HT1080 (cell line): ENCODE measurements around the gene KLHL29. TPM values are rescaled to one million over a fixed set of nuclear protein-coding genes. Genes with fewer than 3 reads are reported as not detected.
A peak's percentile ranks its signal among the peaks of the same experiment; 100 is the strongest.

Experiments
- DNase-seq: peaks from one replicate; pipeline ENCODE4 v3.0.0-alpha.2; 2015; ENCODE audit warnings: low read depth
- total RNA-seq: library from RNA; depleted of rRNA; stranded (reverse); fragments of >200 nt; shearing (Covaris generic); gene quantifications from 2 replicates; pipeline ENCODE4 v1.2.3, GENCODE V29; 2014

Gene KLHL29
- total RNA-seq, 1 experiment from 2014 or later: 6.8 TPM

DNA sequence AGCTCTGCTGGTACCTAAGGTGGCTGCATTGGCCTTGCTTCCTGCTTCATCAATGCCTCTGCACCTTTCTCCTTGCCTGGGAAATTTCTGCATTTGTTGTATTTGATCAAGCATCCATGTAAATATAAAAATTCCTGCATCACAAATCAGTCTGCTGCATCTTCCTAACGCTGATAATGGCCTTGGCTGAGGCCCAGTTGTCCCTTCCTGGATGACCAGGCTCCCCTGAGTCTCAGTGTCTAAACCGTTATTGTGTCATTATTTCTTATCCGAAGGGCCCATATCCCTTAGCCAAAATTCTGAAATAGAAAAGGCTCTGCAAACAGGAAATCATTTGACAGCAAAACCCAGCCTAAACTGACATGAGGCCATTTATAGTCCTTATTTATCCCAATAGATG lies 62.4 kb downstream of the KLHL29 start:
- no peak for DNase-seq

DNA sequence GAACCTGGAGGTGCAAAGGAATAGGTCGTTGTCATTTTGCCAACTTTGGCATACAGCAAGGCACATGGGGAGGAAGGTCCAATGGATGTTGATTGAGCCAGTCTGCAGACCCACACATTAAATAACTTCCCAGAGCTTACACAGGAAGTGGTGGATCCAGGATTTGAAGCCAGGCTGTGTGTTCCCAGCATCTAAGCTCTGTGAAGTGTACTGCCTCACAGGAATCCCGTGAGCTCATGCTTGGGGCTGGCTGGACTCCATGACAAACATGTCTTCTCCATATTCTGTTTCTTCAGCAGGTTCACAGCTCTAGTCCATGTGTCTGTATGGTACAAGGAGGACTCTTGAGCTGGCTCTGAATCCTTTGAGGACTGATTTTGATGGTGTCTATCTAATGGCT lies 63.9 kb downstream of the KLHL29 start:
- peak; percentile 35 for DNase-seq

DNA sequence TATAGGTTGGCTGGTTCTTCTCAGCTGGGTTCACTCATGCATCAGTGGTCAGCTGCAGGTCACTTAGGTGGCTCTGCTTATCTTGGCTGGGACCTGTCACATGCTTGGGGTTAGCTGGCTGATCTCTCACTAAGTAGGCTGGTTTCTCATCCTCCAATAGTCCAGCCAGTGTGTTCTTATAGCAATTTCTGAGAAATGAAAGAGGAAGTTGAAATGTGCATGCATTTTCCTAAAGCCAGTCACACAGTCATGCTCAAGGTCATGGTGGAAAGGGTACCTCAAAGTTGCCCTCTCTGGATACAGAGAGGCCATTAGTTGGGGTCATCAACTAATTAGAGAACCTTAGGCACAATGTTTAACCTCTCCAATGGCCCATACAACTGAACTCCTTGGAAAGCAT lies 64.4 kb downstream of the KLHL29 start:
- DNase-seq: no peak

DNA sequence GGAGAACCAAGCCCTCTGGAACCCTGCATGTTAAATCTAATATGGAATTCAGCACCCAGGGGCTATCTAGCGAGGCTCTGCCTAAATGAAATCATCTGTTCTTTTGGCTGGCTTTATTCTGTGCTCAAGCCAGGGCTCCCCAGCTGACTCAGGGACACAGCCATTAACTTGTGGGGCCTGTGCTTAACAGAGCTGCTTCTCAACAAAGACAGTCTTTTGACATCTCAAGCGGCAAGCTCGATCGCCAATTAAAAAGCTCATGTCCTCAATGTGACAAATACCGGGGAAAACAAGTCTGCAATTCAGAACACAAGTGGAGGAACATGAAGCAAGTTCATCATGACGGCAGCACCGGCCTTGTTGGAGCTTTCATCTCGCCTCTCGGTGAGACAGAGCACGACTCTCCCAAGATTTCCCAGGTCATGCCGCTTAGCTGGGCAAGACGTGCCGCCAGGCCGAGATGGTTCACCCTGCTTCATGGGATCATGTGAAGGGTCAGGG lies 64.9 kb downstream of the KLHL29 start:
- DNase-seq: no peak

DNA sequence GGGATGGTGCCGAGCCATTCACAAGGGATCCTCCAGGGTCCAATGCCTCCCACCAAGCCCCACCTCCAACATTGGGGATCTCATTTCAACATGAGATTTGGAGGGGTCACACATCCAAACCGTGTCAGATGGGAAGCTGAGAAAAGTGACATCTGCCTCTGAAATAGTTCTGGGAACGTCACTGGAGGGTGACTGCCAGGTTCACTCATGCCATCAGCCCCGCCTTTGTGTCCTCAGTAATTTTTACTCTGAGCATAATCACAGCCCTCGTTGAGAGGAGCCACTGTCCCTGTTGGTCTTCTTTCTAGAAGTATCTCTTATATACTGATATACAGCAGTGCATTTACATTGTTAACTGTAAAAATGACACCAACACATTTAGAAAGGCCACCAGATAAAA lies 67.4 kb downstream of the KLHL29 start:
- DNase-seq: peak; percentile 10

DNA sequence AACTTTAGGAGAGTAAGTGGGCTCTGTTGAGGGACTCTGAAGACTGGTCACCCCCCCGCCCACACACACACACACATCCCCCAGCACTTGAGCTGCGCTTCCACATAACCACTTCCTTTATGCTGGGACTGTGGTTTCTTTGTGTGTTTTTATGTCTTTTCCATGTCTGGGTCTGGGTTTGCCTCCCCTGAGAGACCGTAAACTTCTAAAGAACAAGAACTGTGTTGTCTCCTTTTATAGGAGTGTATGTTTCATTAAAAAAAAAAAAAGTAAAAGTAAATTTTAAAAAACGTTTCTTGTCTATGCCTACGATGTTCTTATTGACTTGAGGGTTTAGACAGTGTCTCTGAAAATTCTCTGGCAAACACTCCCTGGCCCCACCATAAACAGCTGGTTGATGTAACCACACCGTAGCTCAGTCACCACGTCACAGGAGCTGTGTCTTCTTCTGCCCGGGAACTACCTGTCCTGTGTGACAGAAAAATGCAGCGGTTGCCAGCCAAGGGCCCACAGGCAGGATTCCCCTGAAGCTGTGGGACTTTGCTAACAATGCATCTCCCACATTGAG lies 68.0 kb downstream of the KLHL29 start:
- DNase-seq: peak; percentile 83

DNA sequence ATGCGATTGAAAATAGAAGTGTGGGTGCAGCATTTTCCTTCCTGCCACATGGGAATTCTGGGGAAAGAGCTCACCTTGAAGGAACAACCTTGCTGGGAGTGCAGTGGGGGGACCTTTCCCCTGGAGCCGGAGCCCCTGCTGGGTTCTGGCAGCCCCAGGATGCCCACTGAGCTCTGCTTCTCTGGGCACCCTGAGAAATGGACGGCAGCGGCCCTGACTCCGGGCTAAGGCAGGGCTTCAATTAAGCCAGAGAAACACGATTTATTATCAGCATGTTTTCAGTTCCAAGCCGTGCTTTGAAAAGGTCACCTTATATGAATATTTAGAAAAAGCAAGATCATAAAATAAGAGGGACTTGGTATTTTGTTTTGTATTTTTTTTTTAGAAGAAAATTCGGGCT lies 68.5 kb downstream of the KLHL29 start:
- DNase-seq: no peak

DNA sequence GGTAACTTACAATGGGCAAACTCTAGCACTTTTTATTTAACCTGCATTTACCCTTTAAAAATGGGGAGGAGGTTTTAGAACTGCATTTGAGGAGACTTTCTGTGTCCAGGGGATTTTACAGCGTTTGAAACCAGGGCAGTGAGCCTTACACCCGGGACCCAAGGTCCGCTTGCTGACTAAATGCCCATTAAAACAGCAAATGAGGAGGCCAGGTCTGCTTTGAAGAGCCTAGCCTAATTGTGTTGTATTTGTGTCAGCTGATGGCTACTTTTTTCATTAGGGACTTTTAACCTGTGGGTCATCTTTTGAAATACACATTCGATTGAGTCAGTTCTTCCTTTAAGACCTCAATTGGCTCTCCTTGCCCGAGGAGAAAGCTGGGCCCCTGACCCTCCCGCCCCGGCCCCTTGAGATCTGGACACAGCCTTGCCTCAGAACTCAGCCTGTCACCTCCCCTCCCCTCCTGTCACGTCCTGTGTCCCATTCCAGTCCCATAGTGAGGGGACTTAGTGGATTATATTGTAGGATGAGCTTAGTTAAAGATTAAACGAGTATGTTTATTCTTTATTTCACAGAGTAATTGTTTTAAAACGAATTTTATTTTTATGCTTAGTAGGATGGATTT lies 69.0 kb downstream of the KLHL29 start:
- DNase-seq: no peak

DNA sequence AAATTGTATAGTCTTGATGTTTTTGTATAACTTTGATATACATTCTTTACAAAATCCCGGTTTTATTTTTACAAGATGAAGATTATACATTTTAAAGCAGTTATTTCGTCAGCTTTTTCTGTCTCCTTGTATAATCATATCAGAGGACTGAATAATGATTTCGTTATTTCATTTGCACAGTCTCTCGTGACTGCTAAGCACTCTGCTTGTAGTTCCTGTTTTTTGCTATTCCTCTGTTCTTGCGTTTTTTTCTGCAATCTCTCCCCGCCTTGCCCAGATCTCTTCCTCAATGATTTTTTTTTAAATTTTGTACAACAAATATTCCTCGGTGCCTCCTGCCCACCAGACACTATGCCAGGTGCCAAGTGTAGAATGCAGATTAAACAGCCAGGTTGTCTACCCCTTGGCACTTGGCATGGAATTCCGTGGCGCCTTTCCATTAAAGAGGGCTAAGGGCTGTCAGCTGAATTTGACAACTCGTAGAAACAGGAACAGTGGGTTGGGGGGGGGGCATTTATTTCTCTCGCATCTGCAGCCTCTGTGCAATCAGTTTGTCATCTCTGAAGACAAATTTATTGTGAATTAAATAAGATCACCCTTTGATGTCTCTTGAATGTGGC lies 69.6 kb downstream of the KLHL29 start:
- DNase-seq: no peak

DNA sequence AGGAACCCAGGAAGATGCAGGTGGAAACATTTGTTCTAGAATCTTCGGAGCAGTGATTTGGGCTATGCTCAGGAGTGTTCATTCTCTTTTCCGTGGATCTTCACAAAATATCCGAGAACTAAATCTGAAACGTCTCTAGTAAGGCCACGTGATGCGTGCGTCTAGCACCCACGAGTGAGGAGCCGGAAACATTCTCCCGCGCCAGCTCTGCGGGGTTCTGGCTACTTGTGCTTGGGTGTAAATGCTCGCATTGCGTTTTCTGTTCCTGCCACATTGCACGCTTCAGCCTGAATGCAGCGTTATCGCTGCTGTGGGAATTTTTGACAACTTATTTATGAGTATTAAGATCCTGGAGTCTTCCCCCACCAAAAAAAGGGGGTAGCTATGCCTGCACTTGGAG lies 71.4 kb downstream of the KLHL29 start:
- DNase-seq: no peak

DNA sequence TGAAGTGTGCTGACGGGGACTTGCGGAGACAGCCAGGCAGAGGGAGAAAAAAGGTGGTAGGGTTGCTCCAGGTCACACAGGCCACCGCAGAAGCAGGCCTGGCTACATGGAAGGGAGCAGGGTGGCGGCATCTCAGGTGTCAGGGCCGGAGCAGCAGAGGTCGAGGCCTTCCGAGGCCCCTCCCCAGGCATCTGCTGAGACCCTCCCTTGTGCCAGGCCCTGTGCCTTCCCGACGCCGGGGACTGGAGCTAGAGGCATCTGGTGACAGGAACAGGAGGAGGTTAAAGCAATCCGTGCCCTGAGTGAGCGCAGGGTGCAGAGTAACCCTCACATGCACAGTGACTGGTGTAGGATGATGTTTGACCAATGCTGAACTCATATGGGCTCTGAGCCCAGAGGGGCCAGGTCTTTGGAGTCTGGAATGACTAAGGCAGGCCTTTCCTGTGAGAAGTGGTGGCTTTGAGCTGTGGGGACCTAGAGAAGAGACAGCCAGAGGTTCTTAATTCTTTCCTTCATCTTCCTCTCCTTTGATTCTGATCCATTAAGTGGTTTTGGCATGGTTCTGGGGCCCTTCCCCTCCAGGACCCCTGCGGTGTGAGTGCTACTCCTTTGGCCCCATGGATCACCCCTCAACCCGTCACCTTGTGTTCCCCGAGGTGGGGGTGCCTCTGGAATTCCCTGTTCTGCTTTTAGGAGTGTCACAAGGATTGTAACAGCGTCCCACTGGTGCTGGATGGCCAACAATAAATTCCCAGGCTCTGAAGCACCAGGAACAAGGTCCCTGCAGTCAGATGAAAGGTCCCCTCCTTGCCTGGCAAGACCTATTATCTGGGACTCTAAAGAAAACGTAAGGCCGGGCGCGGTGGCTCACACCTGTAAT lies 72.1 kb downstream of the KLHL29 start:
- peak; percentile 50 for DNase-seq

DNA sequence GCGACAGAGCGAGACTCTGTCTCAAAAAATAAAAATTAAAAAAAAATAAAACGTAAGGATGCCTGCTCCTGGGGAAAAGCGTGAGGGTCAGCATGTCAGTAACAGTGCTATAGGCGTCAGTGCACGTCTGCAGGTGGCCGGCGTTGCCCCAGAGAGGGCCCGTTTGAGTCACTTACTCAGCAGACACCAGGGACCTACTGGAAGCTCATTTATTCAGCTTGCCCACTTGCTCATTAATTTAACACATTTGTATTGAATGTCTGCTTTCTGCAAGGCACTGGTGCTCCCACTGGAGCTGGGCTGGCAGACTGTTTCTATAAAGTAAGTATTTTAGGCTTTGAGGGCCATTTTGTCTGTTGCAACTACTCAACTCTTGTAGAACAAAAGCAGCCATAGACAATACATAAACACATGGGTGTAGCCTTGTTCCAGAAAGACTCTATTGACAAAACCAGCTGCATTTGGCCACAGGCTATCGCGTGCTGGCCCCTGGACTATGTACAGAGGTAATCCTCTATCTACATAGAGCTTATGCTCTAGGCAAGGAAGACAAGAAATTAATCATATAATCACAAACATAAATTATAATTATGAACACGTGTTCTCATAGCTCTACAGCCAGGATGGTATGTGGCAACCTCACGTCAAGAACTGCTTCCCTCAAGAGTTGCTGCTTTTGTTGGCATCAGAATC lies 73.2 kb downstream of the KLHL29 start:
- no peak for DNase-seq

DNA sequence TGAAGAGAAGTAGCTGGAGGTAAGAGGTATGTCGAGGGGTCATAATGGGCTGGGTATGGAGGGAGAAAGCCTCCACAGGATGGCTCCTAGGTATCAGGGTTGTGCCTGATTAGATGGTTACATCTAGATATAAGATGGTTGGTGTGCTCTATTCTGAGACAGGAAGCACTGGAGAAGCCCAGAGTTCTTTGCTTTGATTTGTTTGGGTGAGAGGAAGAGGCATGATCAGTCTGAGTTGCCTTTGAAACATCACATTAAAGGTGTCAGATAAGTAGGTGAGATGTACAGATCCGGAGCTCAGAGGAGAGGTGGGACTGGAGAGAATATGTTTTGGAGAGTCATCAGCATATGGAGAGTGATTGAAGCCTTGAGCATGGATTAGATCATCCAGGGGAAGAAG lies 74.1 kb downstream of the KLHL29 start:
- DNase-seq: no peak

DNA sequence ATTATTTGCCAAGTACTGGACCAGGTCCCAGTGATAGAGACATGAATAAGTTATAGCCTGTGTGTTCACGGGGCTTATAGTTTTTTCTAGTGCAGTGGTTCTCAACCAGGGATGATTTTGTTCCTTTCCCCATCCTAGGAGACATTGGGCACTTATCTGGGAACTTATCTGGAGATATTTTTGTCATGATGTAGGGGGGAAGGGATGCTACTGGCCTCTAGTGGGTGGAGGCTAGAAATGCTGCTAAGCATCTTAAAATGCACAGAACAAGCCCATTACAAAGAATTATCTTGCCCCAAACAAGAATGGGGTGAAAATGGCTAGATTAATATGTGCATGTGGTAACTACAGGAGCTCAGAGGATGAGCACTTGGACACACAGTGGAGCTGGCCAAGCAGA lies 75.2 kb downstream of the KLHL29 start:
- peak; percentile 53 for DNase-seq

DNA sequence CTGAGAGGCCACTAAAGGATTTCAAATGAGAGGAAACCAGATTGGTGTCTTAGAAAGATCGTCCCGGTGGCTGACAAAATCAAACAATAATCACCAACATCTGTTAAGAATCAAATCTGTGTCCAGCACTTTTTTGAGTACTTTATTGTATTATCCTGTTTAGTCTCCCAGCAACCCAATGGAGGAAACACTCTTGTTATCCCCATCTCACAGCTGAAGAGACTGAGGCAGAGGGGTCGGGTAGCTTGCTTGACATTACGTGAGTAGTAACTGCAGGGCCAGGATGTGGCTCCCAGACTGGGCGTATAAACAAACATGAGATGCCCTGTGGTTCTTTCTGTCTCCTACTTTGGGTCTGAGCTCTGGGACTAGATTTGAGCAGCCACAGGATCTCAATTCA lies 76.0 kb downstream of the KLHL29 start:
- no peak for DNase-seq

DNA sequence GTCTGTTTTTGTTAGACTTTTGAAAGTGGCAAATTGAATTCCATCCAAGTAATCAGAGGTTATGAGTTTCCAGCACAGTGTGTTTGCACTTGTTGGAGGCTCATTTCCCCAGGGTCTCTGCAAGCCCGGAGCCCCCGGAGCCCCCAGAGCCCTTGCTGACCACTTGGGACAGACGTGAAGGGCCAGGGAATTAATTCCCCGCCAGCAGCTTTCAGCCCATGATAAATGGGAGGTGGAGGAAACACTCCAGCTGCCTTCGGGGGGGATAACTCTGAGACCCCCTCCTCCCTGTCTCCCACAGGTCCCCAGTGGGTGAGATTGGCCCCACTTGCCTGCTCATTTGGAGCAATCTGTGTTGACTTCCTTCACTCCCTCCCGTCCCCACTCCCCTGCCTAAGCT lies 79.2 kb downstream of the KLHL29 start:
- no peak for DNase-seq

DNA sequence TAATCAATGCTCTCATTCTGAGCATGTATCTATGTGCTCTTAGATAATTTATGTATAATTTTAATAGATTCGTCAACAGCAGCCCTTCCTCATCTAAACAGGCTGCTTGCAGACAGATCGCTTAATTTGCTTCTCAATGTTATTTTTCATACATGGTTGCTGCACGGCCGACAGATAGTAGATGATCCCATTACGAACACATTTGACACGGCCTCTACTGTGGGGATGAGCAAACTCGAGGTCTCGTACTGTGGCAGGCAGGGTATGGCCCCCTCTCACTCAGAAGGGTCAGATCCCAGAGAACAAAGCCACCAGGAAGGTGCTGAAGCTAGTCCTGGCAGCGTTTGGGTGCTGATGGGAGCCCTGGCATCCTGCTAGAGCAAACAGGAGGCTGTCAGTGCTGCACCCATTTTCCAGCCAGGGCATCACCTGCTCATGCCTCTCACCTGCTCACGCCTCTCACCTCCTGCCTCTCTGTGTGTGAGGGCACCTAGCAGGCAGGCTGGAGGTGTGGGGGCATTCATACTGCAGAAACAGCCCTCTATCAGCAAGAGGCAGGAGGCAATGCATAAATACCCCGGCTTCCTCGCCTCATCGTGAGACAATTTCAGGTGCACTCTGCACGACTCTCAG lies 80.0 kb downstream of the KLHL29 start:
- DNase-seq: no peak

DNA sequence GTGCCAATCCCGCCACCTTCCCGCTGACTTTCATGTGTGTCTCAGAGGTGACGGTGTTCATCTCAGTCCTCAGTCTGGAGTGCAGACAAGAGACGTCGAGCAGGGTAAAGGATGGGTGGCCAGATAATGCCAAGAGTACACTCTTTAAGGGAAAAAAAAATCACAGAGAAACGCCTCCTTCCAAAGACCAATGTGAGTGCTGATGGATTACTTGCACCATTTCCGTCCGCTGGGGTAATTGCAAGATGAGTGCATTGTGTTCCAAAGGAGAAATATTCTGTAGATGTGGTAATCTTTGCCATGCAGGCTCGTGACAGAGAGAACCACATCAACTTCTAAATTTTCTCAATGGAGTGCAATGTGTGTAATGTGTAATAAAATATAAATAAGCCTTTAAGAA lies 81.0 kb downstream of the KLHL29 start:
- DNase-seq: no peak

DNA sequence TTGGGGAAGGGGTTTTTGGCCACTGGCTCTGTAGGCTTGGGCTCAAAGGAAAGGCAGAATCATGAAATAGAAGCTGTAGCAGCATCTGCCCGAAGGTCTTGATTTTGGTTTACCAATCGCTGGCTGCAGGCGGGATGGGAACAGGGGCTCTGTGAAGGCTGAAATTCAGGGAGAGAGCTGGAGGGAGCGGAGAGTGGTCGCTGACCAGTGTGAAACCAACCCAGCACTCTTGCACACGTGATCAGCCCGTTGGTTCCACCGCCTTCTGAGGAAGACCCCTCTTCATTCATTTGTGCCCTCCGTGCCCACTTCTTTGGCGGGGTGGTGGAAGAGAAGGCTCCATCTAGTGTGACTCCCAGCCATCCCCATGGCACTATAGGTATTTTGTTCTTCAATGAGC lies 82.6 kb downstream of the KLHL29 start:
- no peak for DNase-seq

DNA sequence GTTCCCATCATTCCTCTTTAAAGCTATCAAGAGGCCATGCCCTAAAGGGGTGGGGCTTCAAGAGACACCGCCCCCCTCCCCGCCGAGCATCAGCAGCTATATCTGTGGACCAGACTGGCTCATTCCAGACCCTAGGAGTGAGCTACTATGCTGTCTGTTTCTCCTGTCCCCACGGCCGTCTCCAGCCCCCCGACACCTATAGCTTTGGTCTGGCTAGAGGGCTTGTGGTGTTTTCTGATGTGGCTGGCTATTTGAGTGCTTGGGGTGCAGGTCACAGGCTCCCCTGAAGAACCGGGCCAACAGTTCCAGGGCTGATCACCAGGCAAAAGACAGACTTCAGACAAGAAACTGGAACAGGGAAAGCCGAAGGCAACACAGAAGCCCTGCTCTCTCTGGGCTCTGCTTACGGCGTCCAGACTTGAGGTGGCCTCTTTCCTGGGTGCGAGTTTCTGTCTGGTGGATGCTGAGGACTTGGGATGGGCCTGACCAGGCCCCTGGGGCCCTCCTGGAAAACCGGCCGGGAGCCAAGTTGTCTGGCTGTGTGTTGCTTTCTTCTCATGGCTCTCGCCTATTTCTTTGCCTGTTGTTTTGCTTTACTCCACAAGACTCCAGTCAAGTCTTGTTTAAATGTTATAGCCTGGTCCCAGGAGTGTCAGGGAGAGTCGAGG lies 83.6 kb downstream of the KLHL29 start:
- no peak for DNase-seq
